ENCODE data around the gene NPFFR1.

The NPFFR1 gene

GRCh38 chr10:70323697-70324338, 40.0 kb upstream of the NPFFR1 start:
- H3K27ac ChIP-seq (ENCODE audit: extremely low read depth, low read depth, low read length) = no peak overlapping the region
- H3K36me3 ChIP-seq (ENCODE audit: control insufficient read depth in 2 of 2, insufficient read depth in 1 of 2, low read length in 2 of 2) = no peaks in the 10 kb centered on the region
- H3K4me3 ChIP-seq (ENCODE audit: low read depth, low read length) = no peak overlapping the region
- H3K9me3 ChIP-seq (ENCODE audit: control insufficient read depth, insufficient read depth, low read depth, low read length) = no peaks in the 10 kb centered on the region
- no peak for TF ChIP-seq ZNF529 (tag by site-specific recombination; IDR thresholded peaks at IDR 0.05; ENCODE audit: insufficient replicate concordance)
- no peak for TF ChIP-seq ZNF561 (tag by site-specific recombination; IDR thresholded peaks at IDR 0.05; ENCODE audit: borderline replicate concordance)
- no peak for TF ChIP-seq GLI4 (tag by site-specific recombination; IDR thresholded peaks at IDR 0.05)
- TF ChIP-seq ZNF416 (tag by site-specific recombination; IDR thresholded peaks at IDR 0.05) = no peak
- TF ChIP-seq ZIC2 (tag by site-specific recombination; IDR thresholded peaks at IDR 0.05) = peak; percentile 88
- ChIA-PET CTCF (interaction anchor here (0.6 kb wide), 1 partner anchor 9 kb away, joined by 3 read pairs; no protein-coding TSS in a partner anchor), POLR2A (no interaction called here)
- H3K4me1 ChIP-seq (ENCODE audit: control insufficient read depth, insufficient read depth, low read length) = no peaks in the 10 kb centered on the region

GRCh38 chr10:70323138-70323696, 39.4 kb upstream of the NPFFR1 start:
- no peaks in the 10 kb centered on the region for H3K4me1 ChIP-seq (ENCODE audit: control insufficient read depth, insufficient read depth, low read length)
- H3K9me3 ChIP-seq (ENCODE audit: control insufficient read depth, insufficient read depth, low read depth, low read length) = no peaks in the 10 kb centered on the region
- CTCF ChIA-PET = no interaction called here
- no peak overlapping the region for H3K27ac ChIP-seq (ENCODE audit: extremely low read depth, low read depth, low read length)
- no peak overlapping the region for H3K4me3 ChIP-seq (ENCODE audit: low read depth, low read length)
- POLR2A ChIA-PET = no interaction called here
- no peak for TF ChIP-seq MZF1 (tag by site-specific recombination; IDR thresholded peaks at IDR 0.05; ENCODE audit: borderline replicate concordance)
- no peak for TF ChIP-seq ZNF654 (tag by site-specific recombination; IDR thresholded peaks at IDR 0.05; ENCODE audit: low read depth)
- no peak for TF ChIP-seq ZNF157 (tag by site-specific recombination; IDR thresholded peaks at IDR 0.05)
- no peak for TF ChIP-seq ZNF626 (tag by site-specific recombination; IDR thresholded peaks at IDR 0.05)
- TF ChIP-seq ZNF184 (tag by site-specific recombination; IDR thresholded peaks at IDR 0.05) = no peak
- no peak for TF ChIP-seq ZBTB21 (tag by site-specific recombination; IDR thresholded peaks at IDR 0.05)
- TF ChIP-seq ZNF549 (tag by site-specific recombination; IDR thresholded peaks at IDR 0.05) = no peak
- no peak for TF ChIP-seq ZNF707 (tag by site-specific recombination; IDR thresholded peaks at IDR 0.05)
- no peak for TF ChIP-seq HOXC10 (CRISPR knock-in tag; IDR thresholded peaks at IDR 0.05)
- TF ChIP-seq TCF7L2 (IDR thresholded peaks at IDR 0.05; ENCODE audit: borderline replicate concordance, low read depth, low read length) = no peak
- no peak for TF ChIP-seq ZNF398 (tag by site-specific recombination; IDR thresholded peaks at IDR 0.05)
- no peak for TF ChIP-seq RBAK (tag by site-specific recombination; IDR thresholded peaks at IDR 0.05)
- H3K36me3 ChIP-seq (ENCODE audit: control insufficient read depth in 2 of 2, insufficient read depth in 1 of 2, low read length in 2 of 2) = no peaks in the 10 kb centered on the region

- H3K27ac ChIP-seq (ENCODE audit: extremely low read depth, low read depth, low read length) = no peak overlapping the region
Observed at GRCh38 chr10:70321897-70322890, 38.4 kb upstream of the NPFFR1 start.

More at GRCh38 chr10:70321897-70322890, 38.4 kb upstream of the NPFFR1 start:
- CTCF ChIA-PET = interaction anchor here (1.0 to 1.7 kb wide), 2 partner anchors 26 to 32 kb away, joined by 3 to 4 read pairs; no protein-coding TSS in a partner anchor
- no peak overlapping the region for H3K4me3 ChIP-seq (ENCODE audit: low read depth, low read length)
- no peaks in the 10 kb centered on the region for H3K4me1 ChIP-seq (ENCODE audit: control insufficient read depth, insufficient read depth, low read length)
- no peaks in the 10 kb centered on the region for H3K9me3 ChIP-seq (ENCODE audit: control insufficient read depth, insufficient read depth, low read depth, low read length)
- no peak for TF ChIP-seq ZNF704 (tag by site-specific recombination; IDR thresholded peaks at IDR 0.05)
- peak; percentile 63; the same call in 1 of the 2 replicates for TF ChIP-seq ZNF677 (tag by site-specific recombination; IDR thresholded peaks at IDR 0.05)
- TF ChIP-seq EGR2 (tag by site-specific recombination; IDR thresholded peaks at IDR 0.05; ENCODE audit: low read depth) = peak; percentile 53; the same call in 1 of the 2 replicates
- no peaks in the 10 kb centered on the region for H3K36me3 ChIP-seq (ENCODE audit: control insufficient read depth in 2 of 2, insufficient read depth in 1 of 2, low read length in 2 of 2)
- POLR2A ChIA-PET = no interaction called here

Measured in HEK293 (cell line).